ENCODE results near the gene AFF3. TPM values are rescaled to one million over a fixed set of nuclear protein-coding genes. Genes with fewer than 3 reads are reported as not detected.

The AFF3 gene
- polyA plus RNA-seq, 1 donor (not counting 4 experiments of a cell fraction or from before 2014, with no cell fraction given): not detected

GRCh38 chr2:99641999-99642398, 500.4 kb downstream of the AFF3 start:
- H3K4me1 ChIP-seq (ENCODE audit: control insufficient read depth, extremely low read depth, insufficient read depth, low read length): no peaks in the 10 kb centered on the region
- H4K20me1 ChIP-seq (ENCODE audit: control insufficient read depth, extremely low read depth, insufficient read depth, low read length): no peaks in the 10 kb centered on the region
- H3K79me2 ChIP-seq (ENCODE audit: control insufficient read depth, insufficient read depth, low read length): no peaks in the 10 kb centered on the region
- no peak overlapping the region for H3K27ac ChIP-seq (ENCODE audit: control insufficient read depth, insufficient read depth, low read length)
- H3K4me3 ChIP-seq (ENCODE audit: control insufficient read depth in 2 of 3, extremely low read depth in 1 of 3, insufficient read depth in 2 of 3, low read depth in 1 of 3, low read length in 3 of 3): no peak overlapping the region
- dilution Hi-C loops (cut with MboI; ENCODE audit: extremely low pct_ligation_motif_present, low sequenced_read_pairs): no loop called here
- no peak overlapping the region for H3K4me2 ChIP-seq (ENCODE audit: control insufficient read depth, extremely low read depth, insufficient read depth, low read depth, low read length)
- no peaks in the 10 kb centered on the region for H3K9me1 ChIP-seq (ENCODE audit: control insufficient read depth, extremely low read depth, insufficient read depth, low read length)
- no peak overlapping the region for H3K9ac ChIP-seq (ENCODE audit: control insufficient read depth, extremely low read depth, insufficient read depth, low read length)
- no peak overlapping the region for H2AFZ ChIP-seq (ENCODE audit: control insufficient read depth, low read length)
- H3K9me3 ChIP-seq (ENCODE audit: control insufficient read depth, low read depth, low read length): no peaks in the 10 kb centered on the region
- no peak for FAIRE-seq
- no peak for DNase-seq (ENCODE audit: low read depth, low spot score)
- H3K27me3 ChIP-seq (ENCODE audit: control insufficient read depth, extremely low read depth, insufficient read depth, low read length): no peaks in the 10 kb centered on the region
- TF ChIP-seq EZH2 (IDR thresholded peaks at IDR 0.05; ENCODE audit: low read length): no peak
- no peak for TF ChIP-seq CTCF (optimal IDR thresholded peaks at IDR 0.05 in 1 of 3, IDR thresholded peaks at IDR 0.05 in 1 of 3, conservative IDR thresholded peaks at IDR 0.05 in 1 of 3; ENCODE audit: extremely low read depth in 1 of 3, insufficient read depth in 2 of 3, low read length in 3 of 3)
- H3K36me3 ChIP-seq (ENCODE audit: control insufficient read depth in 2 of 2, extremely low read depth in 1 of 2, insufficient read depth in 2 of 2, low read length in 2 of 2): no peaks in the 10 kb centered on the region

GRCh38 chr2:99640635-99641151, 501.7 kb downstream of the AFF3 start:
- no peak overlapping the region for H3K9ac ChIP-seq (ENCODE audit: control insufficient read depth, extremely low read depth, insufficient read depth, low read length)
- no peaks in the 10 kb centered on the region for H3K4me1 ChIP-seq (ENCODE audit: control insufficient read depth, extremely low read depth, insufficient read depth, low read length)
- H3K27ac ChIP-seq (ENCODE audit: control insufficient read depth, insufficient read depth, low read length): no peak overlapping the region
- H4K20me1 ChIP-seq (ENCODE audit: control insufficient read depth, extremely low read depth, insufficient read depth, low read length): no peaks in the 10 kb centered on the region
- no peak for TF ChIP-seq CTCF (optimal IDR thresholded peaks at IDR 0.05 in 1 of 3, IDR thresholded peaks at IDR 0.05 in 1 of 3, conservative IDR thresholded peaks at IDR 0.05 in 1 of 3; ENCODE audit: extremely low read depth in 1 of 3, insufficient read depth in 2 of 3, low read length in 3 of 3)
- no peak for TF ChIP-seq EZH2 (IDR thresholded peaks at IDR 0.05; ENCODE audit: low read length)
- no peak overlapping the region for H3K4me3 ChIP-seq (ENCODE audit: control insufficient read depth in 2 of 3, extremely low read depth in 1 of 3, insufficient read depth in 2 of 3, low read depth in 1 of 3, low read length in 3 of 3)
- peaks cover 4% of the 10 kb centered on the region for H3K27me3 ChIP-seq (ENCODE audit: control insufficient read depth, extremely low read depth, insufficient read depth, low read length)
- H3K79me2 ChIP-seq (ENCODE audit: control insufficient read depth, insufficient read depth, low read length): no peaks in the 10 kb centered on the region
- H3K9me1 ChIP-seq (ENCODE audit: control insufficient read depth, extremely low read depth, insufficient read depth, low read length): no peaks in the 10 kb centered on the region
- no peaks in the 10 kb centered on the region for H3K9me3 ChIP-seq (ENCODE audit: control insufficient read depth, low read depth, low read length)
- no peak overlapping the region for H2AFZ ChIP-seq (ENCODE audit: control insufficient read depth, low read length)
- dilution Hi-C loops (cut with MboI; ENCODE audit: extremely low pct_ligation_motif_present, low sequenced_read_pairs): no loop called here
- DNase-seq (ENCODE audit: low read depth, low spot score) (no peak), FAIRE-seq (no peak)
- H3K36me3 ChIP-seq (ENCODE audit: control insufficient read depth in 2 of 2, extremely low read depth in 1 of 2, insufficient read depth in 2 of 2, low read length in 2 of 2): no peaks in the 10 kb centered on the region
- no peak overlapping the region for H3K4me2 ChIP-seq (ENCODE audit: control insufficient read depth, extremely low read depth, insufficient read depth, low read depth, low read length)

Measured in keratinocyte (primary cell).